SK-N-SH treated with all-trans-retinoic acid at 6 μM for 48 hours (cell line): Measurements from ENCODE around the gene ATAD5.
A peak's percentile ranks its signal among the peaks of the same experiment; 100 is the strongest.

Experiments
- ATAC-seq: fragments of 200-7000 bp; cut with Tn5 transposase; 3 replicates; pipeline ENCODE4 v1.9.1; 2020; ENCODE audit warnings: mild to moderate bottlenecking, moderate library complexity
- ARNTL ChIP-seq: fragments of 450-650 bp; formaldehyde crosslinking; IDR thresholded peaks from 2 replicates; pipeline ENCODE4 v1.5.0; 2020; ENCODE audit warnings: low read depth, mild to moderate bottlenecking, moderate library complexity, borderline replicate concordance
- BACH2 ChIP-seq: fragments of 250-450 bp; sonication (Bioruptor Pico); IDR thresholded peaks from 2 replicates; pipeline ENCODE4 v1.9.0; 2021; ENCODE audit warnings: mild to moderate bottlenecking, borderline replicate concordance
- CREB5 ChIP-seq: fragments of 250-450 bp; sonication (Bioruptor Pico); IDR thresholded peaks from 2 replicates; pipeline ENCODE4 v1.5.1; 2020; ENCODE audit warnings: low read depth, mild to moderate bottlenecking, moderate library complexity
- CSRNP3 ChIP-seq: fragments of 250-450 bp; sonication (Bioruptor Pico); IDR thresholded peaks from 2 replicates; pipeline ENCODE4 v1.5.1; 2021; ENCODE audit warnings: mild to moderate bottlenecking, moderate library complexity
- ESRRG ChIP-seq: fragments of 250-450 bp; sonication (Bioruptor Pico); IDR thresholded peaks from 2 replicates; pipeline ENCODE4 v1.6.1; 2021; ENCODE audit warnings: mild to moderate bottlenecking
- PATZ1 ChIP-seq: fragments of 250-450 bp; sonication (Bioruptor Pico); IDR thresholded peaks from 2 replicates; pipeline ENCODE4 v1.8.0; 2020; ENCODE audit warnings: mild to moderate bottlenecking, moderate library complexity, borderline replicate concordance
- POU6F1 ChIP-seq: fragments of 250-450 bp; sonication (Bioruptor Pico); IDR thresholded peaks from 2 replicates; pipeline ENCODE4 v1.8.0; 2021; ENCODE audit warnings: low read depth, mild to moderate bottlenecking, moderate library complexity, borderline replicate concordance
- PPARA ChIP-seq: fragments of 250-450 bp; sonication (Bioruptor Pico); IDR thresholded peaks from 2 replicates; pipeline ENCODE4 v1.5.0; 2020; ENCODE audit warnings: mild to moderate bottlenecking, borderline replicate concordance
- RARB ChIP-seq: fragments of 250-450 bp; sonication (Bioruptor Pico); IDR thresholded peaks from 2 replicates; pipeline ENCODE4 v1.8.0; 2021; ENCODE audit warnings: mild to moderate bottlenecking, moderate library complexity
- SNAI2 ChIP-seq: fragments of 250-450 bp; sonication (Bioruptor Pico); IDR thresholded peaks from 2 replicates; pipeline ENCODE4 v1.5.0; 2020; ENCODE audit warnings: mild to moderate bottlenecking, moderate library complexity
- TCF4 ChIP-seq: fragments of 250-450 bp; sonication (Bioruptor Pico); IDR thresholded peaks from 2 replicates; pipeline ENCODE4 v1.8.0; 2021; ENCODE audit warnings: mild to moderate bottlenecking, moderate library complexity, borderline replicate concordance
- TOX ChIP-seq: fragments of 250-450 bp; sonication (Bioruptor Pico); IDR thresholded peaks from 2 replicates; pipeline ENCODE4 v1.8.0; 2021; ENCODE audit warnings: mild to moderate bottlenecking, moderate library complexity, borderline replicate concordance
- TSHZ2 ChIP-seq: fragments of 250-450 bp; sonication (Bioruptor Pico); IDR thresholded peaks from 2 replicates; pipeline ENCODE4 v1.5.0; 2020; ENCODE audit warnings: mild to moderate bottlenecking, moderate library complexity
- ZC3H10 ChIP-seq: fragments of 250-450 bp; sonication (Bioruptor Pico); IDR thresholded peaks from 2 replicates; pipeline ENCODE4 v1.5.1; 2021; ENCODE audit warnings: mild to moderate bottlenecking, moderate library complexity
- ZFP3 ChIP-seq: fragments of 250-450 bp; sonication (Bioruptor Pico); IDR thresholded peaks from 2 replicates; pipeline ENCODE4 v1.5.0; 2020; ENCODE audit warnings: mild to moderate bottlenecking, moderate library complexity
- ZFP30 ChIP-seq: fragments of 450-650 bp; formaldehyde crosslinking; IDR thresholded peaks from 2 replicates; pipeline ENCODE4 v1.5.0; 2022; ENCODE audit warnings: mild to moderate bottlenecking, moderate library complexity
- ZNF70 ChIP-seq: fragments of 450-650 bp; formaldehyde crosslinking; IDR thresholded peaks from 2 replicates; pipeline ENCODE4 v1.5.0; 2020; ENCODE audit warnings: mild to moderate bottlenecking, moderate library complexity
- ZNF8 ChIP-seq: fragments of 450-650 bp; formaldehyde crosslinking; IDR thresholded peaks from 2 replicates; pipeline ENCODE4 v1.5.0; 2020; ENCODE audit warnings: mild to moderate bottlenecking, moderate library complexity

The ATAD5 gene

GRCh38 chr17:30831663-30832437 is at the start of gene ATAD5:
Gene ATAD5, plus strand, starts transcription at chr17:30831966. Its CDS starts 382 bp downstream, at chr17:30832348.
- ATAC-seq, result peak; percentile 96
- no peak for TF ChIP-seq TOX
- TF ChIP-seq TCF4, result no peak
- TF ChIP-seq PATZ1, result no peak
- no peak for TF ChIP-seq CREB5 (CRISPR knock-in tag)
- no peak for TF ChIP-seq SNAI2 (CRISPR knock-in tag)
- TF ChIP-seq RARB (CRISPR knock-in tag), result no peak
- TF ChIP-seq ZNF70 (CRISPR knock-in tag), result no peak
- TF ChIP-seq PPARA (CRISPR knock-in tag), result no peak
- TF ChIP-seq ZFP30, result no peak
- TF ChIP-seq ESRRG (CRISPR knock-in tag), result no peak
- TF ChIP-seq TSHZ2, result no peak
- TF ChIP-seq POU6F1 (CRISPR knock-in tag), result no peak
- TF ChIP-seq, all 23 proteins: peak for 0

- TF ChIP-seq PATZ1, result no peak
- ATAC-seq, result no peak
Measured at GRCh38 chr17:30782206-30782605, 49.6 kb upstream of the ATAD5 start.

GRCh38 chr17:30788918-30789317 is 42.8 kb upstream of the ATAD5 start:
- ATAC-seq, result peak; percentile 55
- TF ChIP-seq ZC3H10 (no peak), BACH2 (CRISPR knock-in tag) (no peak), CSRNP3 (CRISPR knock-in tag) (no peak), ESRRG (CRISPR knock-in tag) (no peak), ARNTL (no peak), ZFP3 (CRISPR knock-in tag) (no peak), ZNF8 (CRISPR knock-in tag) (no peak), TOX (no peak), TCF4 (no peak)
